Liver (tissue), 9 donors: ENCODE measurements around the gene FRA10AC1. TPM values are rescaled to one million over a fixed set of nuclear protein-coding genes. Genes with fewer than 3 reads are reported as not detected.
A peak's percentile ranks its signal among the peaks of the same experiment; 100 is the strongest.

Experiments used
- DNase-seq: peaks from one replicate; pipeline ENCODE4 v3.0.0-alpha.2; 2017; ENCODE audit warnings: low spot score
- H3K27ac ChIP-seq, 2 donors: one replicate each; pipeline ENCODE4 v1.7.0; 2013; ENCODE audit warnings: inconsistent platforms in 2 of 2, low read length in 2 of 2, control low read depth in 1 of 2, low read depth in 1 of 2, mild to moderate bottlenecking in 1 of 2
- H3K27me3 ChIP-seq, 4 donors: one replicate each; pipeline versions ENCODE4 v1.6.1 to v1.7.0; 2013; ENCODE audit warnings: low read length in 3 of 4, inconsistent platforms in 1 of 4, mild to moderate bottlenecking in 1 of 4, moderate library complexity in 1 of 4; ENCODE audit not compliant: control insufficient read depth in 4 of 4, insufficient read depth in 4 of 4
- H3K36me3 ChIP-seq, 4 donors: one replicate each; pipeline versions ENCODE4 v1.6.1 to v1.7.0; 2013; ENCODE audit warnings: low read length in 3 of 4, mild to moderate bottlenecking in 3 of 4, low read depth in 1 of 4, moderate library complexity in 1 of 4; ENCODE audit not compliant: control insufficient read depth in 4 of 4, insufficient read depth in 3 of 4
- H3K4me1 ChIP-seq, 4 donors: one replicate each; pipeline versions ENCODE4 v1.6.1 to v1.7.0; 2013; ENCODE audit warnings: low read length in 3 of 4, mild to moderate bottlenecking in 3 of 4, moderate library complexity in 1 of 4; ENCODE audit not compliant: control insufficient read depth in 4 of 4, insufficient read depth in 4 of 4
- H3K4me3 ChIP-seq, 3 donors: one replicate each; pipeline versions ENCODE4 v1.6.1 to v1.7.0; 2013; ENCODE audit warnings: low read length in 3 of 3, control low read depth in 1 of 3, low read depth in 1 of 3, mild to moderate bottlenecking in 1 of 3
- H3K9ac ChIP-seq, 2 donors: one replicate each; pipeline ENCODE4 v1.7.0; 2013; ENCODE audit warnings: low read length in 2 of 2, mild to moderate bottlenecking in 2 of 2, moderate library complexity in 2 of 2, control low read depth in 1 of 2, low read depth in 1 of 2
- H3K9me3 ChIP-seq, 4 donors: one replicate each; pipeline versions ENCODE4 v1.6.1 to v1.7.0; 2013; ENCODE audit warnings: low read length in 3 of 4; ENCODE audit not compliant: control insufficient read depth in 4 of 4
- EGR1 ChIP-seq, 2 donors: IDR thresholded peaks; 2 replicates each; pipeline ENCODE4 v1.6.1; 2016 to 2018; ENCODE audit warnings: antibody characterized with exemption in 2 of 2, low read depth in 2 of 2
- FOXA1 ChIP-seq: IDR thresholded peaks from 2 replicates; pipeline ENCODE4 v1.6.1; 2016; ENCODE audit warnings: antibody characterized with exemption
- FOXA2 ChIP-seq: IDR thresholded peaks from 2 replicates; pipeline ENCODE4 v1.6.1; 2016; ENCODE audit warnings: antibody characterized with exemption
- GABPA ChIP-seq, 2 donors: IDR thresholded peaks in 1 of 2; conservative IDR thresholded peaks in 1 of 2; 2 replicates each; pipeline ENCODE4 v1.6.1; 2016; ENCODE audit warnings: antibody characterized with exemption in 2 of 2, mild to moderate bottlenecking in 1 of 2, moderate library complexity in 1 of 2
- HNF4A ChIP-seq, 2 donors: conservative IDR thresholded peaks; 2 replicates each; pipeline ENCODE4 v1.6.1; 2016; ENCODE audit warnings: antibody characterized with exemption in 2 of 2, mild to moderate bottlenecking in 2 of 2
- HNF4G ChIP-seq: IDR thresholded peaks from 2 replicates; pipeline ENCODE4 v1.6.1; 2016; ENCODE audit warnings: antibody characterized with exemption
- JUND ChIP-seq, 2 donors: IDR thresholded peaks; 2 replicates each; pipeline ENCODE4 v1.6.1; 2016; ENCODE audit warnings: antibody characterized with exemption in 2 of 2
- RAD21 ChIP-seq, 2 donors: IDR thresholded peaks; 2 replicates each; pipeline ENCODE4 v1.6.1; 2016; ENCODE audit warnings: antibody characterized with exemption in 2 of 2, mild to moderate bottlenecking in 2 of 2
- RXRA ChIP-seq, 2 donors: IDR thresholded peaks; 2 replicates each; pipeline ENCODE4 v1.6.1; 2017 to 2018; ENCODE audit warnings: antibody characterized with exemption in 2 of 2, mild to moderate bottlenecking in 1 of 2
- SP1 ChIP-seq: IDR thresholded peaks from 2 replicates; pipeline ENCODE4 v1.6.1; 2018; ENCODE audit warnings: antibody characterized with exemption, mild to moderate bottlenecking
- TAF1 ChIP-seq: conservative IDR thresholded peaks from 2 replicates; pipeline ENCODE4 v1.6.1; 2016; ENCODE audit warnings: antibody characterized with exemption, mild to moderate bottlenecking
- YY1 ChIP-seq: IDR thresholded peaks from 2 replicates; pipeline ENCODE4 v1.6.1; 2016; ENCODE audit warnings: antibody characterized with exemption, mild to moderate bottlenecking
- WGBS: extraction: QIAGEN DNeasy Blood & Tissue Kit; methylation state at CpG from one replicate; pipeline ENCODE4 v1.1.7; 2013; 5-methylcytosine and 5-hydroxymethylcytosine counted together
- polyA plus RNA-seq, 2 donors: library from polyadenylated mRNA; stranded (reverse) in 1 of 2; unstranded in 1 of 2; fragments of 200-250 nt in 1 of 2; fragments of >200 nt in 1 of 2; fragmentation: Nextera tagmentation in 1 of 2; extraction: Ambion mirVana in 1 of 2; gene quantifications; one replicate each; pipeline versions ENCODE4 v1.2.1 to v1.2.3, GENCODE V29; 2013 to 2015
- total RNA-seq, 2 donors: library from RNA; depleted of rRNA; stranded (reverse); fragments of >200 nt; gene quantifications; one replicate each; pipeline ENCODE4 v1.2.3, GENCODE V29; 2014
- TF ChIP-seq, protein P1 (sequence below): IDR thresholded peaks from 2 replicates; pipeline ENCODE4 v1.6.1; 2016; ENCODE audit warnings: antibody characterized with exemption
- TF ChIP-seq, protein P2 (sequence below): IDR thresholded peaks from 2 replicates; pipeline ENCODE4 v1.6.1; 2016; ENCODE audit warnings: antibody characterized with exemption
- TF ChIP-seq, protein P3 (sequence below): fragments of 150-350 bp; IDR thresholded peaks from 2 replicates; pipeline ENCODE4 v1.5.1; 2017; ENCODE audit warnings: improper control_type of control experiment, low read depth, low read length; ENCODE audit not compliant: missing input control
- TF ChIP-seq, protein P4 (sequence below): IDR thresholded peaks from 2 replicates; pipeline ENCODE4 v1.6.1; 2016; ENCODE audit warnings: antibody characterized with exemption, mild to moderate bottlenecking
- TF ChIP-seq, protein P5 (sequence below): IDR thresholded peaks from 2 replicates; pipeline ENCODE4 v1.6.1; 2016; ENCODE audit warnings: antibody characterized with exemption
- donor health status: healthy.
- donor health status: healthy.
- donor health status: healthy.
- donor health status: healthy.
- donor health status: healthy.

The FRA10AC1 gene
- total and polyA plus RNA-seq, 4 donors = 2.5 to 19.2 (median 5.8) TPM

DNA sequence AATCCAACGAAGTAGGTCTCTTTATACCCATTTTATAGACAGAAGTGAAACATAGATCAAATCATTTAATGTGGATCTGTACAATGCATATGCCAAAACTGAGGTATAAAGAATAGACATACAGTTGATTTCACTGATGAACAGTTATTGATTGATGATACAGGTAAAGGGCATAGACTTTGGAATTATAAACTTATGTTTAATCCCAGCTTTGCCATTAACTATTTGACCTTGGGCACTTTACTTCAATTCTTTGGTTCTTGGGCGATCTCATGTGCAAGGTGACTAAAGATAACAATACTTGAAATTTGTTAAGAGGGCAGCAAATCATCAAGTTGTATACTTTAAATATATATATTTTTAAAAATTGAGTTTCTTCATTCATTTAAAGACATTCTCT lies 28.6 kb downstream of the FRA10AC1 start:
- Histone ChIP-seq H3K36me3 (peaks cover 0 to 5% (median 1%) of the 10 kb centered on the region in 4 donors), H3K9me3 (no peaks in the 10 kb centered on the region), H3K9ac (no peak overlapping the region), H3K4me3 (no peak overlapping the region), H3K27me3 (no peaks in the 10 kb centered on the region), H3K27ac (peak overlapping the region in 1 of 2 donors; percentile 49), H3K4me1 (peaks cover 3 to 51% (median 40%) of the 10 kb centered on the region in 4 donors)
- DNase-seq = no peak
- no peak for TF ChIP-seq YY1
- TF ChIP-seq SP1 = no peak
- no peak for TF ChIP-seq GABPA (IDR thresholded peaks at IDR 0.05 in 1 of 2, conservative IDR thresholded peaks at IDR 0.05 in 1 of 2)
- TF ChIP-seq FOXA2 = no peak
- TF ChIP-seq, protein P1, sequence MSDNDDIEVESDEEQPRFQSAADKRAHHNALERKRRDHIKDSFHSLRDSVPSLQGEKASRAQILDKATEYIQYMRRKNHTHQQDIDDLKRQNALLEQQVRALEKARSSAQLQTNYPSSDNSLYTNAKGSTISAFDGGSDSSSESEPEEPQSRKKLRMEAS = peak; percentile 17
- TF ChIP-seq FOXA1 = no peak
- TF ChIP-seq HNF4A (conservative IDR thresholded peaks at IDR 0.05) = peak; percentile 77
- no peak for TF ChIP-seq TAF1
- TF ChIP-seq RAD21 (IDR thresholded peaks at IDR 0.05) = no peak
- peak; percentile 47 for TF ChIP-seq HNF4G
- TF ChIP-seq JUND (IDR thresholded peaks at IDR 0.05) = no peak
- TF ChIP-seq, protein P2, sequence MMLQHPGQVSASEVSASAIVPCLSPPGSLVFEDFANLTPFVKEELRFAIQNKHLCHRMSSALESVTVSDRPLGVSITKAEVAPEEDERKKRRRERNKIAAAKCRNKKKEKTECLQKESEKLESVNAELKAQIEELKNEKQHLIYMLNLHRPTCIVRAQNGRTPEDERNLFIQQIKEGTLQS = no peak
- TF ChIP-seq, protein P3, sequence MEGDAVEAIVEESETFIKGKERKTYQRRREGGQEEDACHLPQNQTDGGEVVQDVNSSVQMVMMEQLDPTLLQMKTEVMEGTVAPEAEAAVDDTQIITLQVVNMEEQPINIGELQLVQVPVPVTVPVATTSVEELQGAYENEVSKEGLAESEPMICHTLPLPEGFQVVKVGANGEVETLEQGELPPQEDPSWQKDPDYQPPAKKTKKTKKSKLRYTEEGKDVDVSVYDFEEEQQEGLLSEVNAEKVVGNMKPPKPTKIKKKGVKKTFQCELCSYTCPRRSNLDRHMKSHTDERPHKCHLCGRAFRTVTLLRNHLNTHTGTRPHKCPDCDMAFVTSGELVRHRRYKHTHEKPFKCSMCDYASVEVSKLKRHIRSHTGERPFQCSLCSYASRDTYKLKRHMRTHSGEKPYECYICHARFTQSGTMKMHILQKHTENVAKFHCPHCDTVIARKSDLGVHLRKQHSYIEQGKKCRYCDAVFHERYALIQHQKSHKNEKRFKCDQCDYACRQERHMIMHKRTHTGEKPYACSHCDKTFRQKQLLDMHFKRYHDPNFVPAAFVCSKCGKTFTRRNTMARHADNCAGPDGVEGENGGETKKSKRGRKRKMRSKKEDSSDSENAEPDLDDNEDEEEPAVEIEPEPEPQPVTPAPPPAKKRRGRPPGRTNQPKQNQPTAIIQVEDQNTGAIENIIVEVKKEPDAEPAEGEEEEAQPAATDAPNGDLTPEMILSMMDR = no peak
- TF ChIP-seq EGR1 (IDR thresholded peaks at IDR 0.05; ENCODE audit: low read depth in 2 of 2) = no peak
- peak; percentile 29 to 34 for TF ChIP-seq RXRA (IDR thresholded peaks at IDR 0.05)
- TF ChIP-seq, protein P4, sequence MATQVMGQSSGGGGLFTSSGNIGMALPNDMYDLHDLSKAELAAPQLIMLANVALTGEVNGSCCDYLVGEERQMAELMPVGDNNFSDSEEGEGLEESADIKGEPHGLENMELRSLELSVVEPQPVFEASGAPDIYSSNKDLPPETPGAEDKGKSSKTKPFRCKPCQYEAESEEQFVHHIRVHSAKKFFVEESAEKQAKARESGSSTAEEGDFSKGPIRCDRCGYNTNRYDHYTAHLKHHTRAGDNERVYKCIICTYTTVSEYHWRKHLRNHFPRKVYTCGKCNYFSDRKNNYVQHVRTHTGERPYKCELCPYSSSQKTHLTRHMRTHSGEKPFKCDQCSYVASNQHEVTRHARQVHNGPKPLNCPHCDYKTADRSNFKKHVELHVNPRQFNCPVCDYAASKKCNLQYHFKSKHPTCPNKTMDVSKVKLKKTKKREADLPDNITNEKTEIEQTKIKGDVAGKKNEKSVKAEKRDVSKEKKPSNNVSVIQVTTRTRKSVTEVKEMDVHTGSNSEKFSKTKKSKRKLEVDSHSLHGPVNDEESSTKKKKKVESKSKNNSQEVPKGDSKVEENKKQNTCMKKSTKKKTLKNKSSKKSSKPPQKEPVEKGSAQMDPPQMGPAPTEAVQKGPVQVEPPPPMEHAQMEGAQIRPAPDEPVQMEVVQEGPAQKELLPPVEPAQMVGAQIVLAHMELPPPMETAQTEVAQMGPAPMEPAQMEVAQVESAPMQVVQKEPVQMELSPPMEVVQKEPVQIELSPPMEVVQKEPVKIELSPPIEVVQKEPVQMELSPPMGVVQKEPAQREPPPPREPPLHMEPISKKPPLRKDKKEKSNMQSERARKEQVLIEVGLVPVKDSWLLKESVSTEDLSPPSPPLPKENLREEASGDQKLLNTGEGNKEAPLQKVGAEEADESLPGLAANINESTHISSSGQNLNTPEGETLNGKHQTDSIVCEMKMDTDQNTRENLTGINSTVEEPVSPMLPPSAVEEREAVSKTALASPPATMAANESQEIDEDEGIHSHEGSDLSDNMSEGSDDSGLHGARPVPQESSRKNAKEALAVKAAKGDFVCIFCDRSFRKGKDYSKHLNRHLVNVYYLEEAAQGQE = no peak
- TF ChIP-seq, protein P5, sequence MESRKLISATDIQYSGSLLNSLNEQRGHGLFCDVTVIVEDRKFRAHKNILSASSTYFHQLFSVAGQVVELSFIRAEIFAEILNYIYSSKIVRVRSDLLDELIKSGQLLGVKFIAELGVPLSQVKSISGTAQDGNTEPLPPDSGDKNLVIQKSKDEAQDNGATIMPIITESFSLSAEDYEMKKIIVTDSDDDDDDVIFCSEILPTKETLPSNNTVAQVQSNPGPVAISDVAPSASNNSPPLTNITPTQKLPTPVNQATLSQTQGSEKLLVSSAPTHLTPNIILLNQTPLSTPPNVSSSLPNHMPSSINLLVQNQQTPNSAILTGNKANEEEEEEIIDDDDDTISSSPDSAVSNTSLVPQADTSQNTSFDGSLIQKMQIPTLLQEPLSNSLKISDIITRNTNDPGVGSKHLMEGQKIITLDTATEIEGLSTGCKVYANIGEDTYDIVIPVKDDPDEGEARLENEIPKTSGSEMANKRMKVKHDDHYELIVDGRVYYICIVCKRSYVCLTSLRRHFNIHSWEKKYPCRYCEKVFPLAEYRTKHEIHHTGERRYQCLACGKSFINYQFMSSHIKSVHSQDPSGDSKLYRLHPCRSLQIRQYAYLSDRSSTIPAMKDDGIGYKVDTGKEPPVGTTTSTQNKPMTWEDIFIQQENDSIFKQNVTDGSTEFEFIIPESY = no peak
- WGBS = 61% methylated on average over 2 of the region's 2 CpGs
